RCC 7860 (cell line): ENCODE data around the gene CXCL12.

Experiments used
- DNase-seq: peaks from one replicate; pipeline ENCODE4 v3.0.0-alpha.2; 2015; ENCODE audit warnings: low spot score
- FAIRE-seq: peaks from 2 replicates; lab custom pipeline; 2012; peaks lifted over from hg19 to GRCh38; lab: Jason Lieb, UNC

CXCL12 gene

GRCh38 chr10:44366941-44367630 is 17.8 kb downstream of the CXCL12 start:
- FAIRE-seq (no peak), DNase-seq (no peak)

DNA sequence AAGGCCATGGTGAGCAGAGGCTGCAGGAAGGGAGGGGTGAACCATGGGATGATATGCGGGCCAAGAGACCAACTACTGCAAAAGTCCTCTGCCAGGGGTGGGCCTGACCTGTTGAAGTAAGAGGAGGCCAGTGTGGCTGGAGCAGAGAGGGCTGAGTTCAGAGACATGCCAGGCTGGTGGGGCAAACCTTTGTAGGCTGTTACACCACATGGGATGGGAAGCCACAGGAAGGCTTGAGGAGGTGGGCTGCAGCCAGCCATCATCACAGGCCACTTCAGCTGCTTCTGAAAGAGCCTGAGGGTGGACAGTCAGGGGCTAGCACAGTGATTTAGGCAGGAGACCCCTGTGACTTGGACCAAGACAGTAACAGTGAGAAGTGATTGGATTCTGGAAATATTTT is 20.3 kb downstream of the CXCL12 start:
- no peak for DNase-seq
- FAIRE-seq, result no peak

DNA sequence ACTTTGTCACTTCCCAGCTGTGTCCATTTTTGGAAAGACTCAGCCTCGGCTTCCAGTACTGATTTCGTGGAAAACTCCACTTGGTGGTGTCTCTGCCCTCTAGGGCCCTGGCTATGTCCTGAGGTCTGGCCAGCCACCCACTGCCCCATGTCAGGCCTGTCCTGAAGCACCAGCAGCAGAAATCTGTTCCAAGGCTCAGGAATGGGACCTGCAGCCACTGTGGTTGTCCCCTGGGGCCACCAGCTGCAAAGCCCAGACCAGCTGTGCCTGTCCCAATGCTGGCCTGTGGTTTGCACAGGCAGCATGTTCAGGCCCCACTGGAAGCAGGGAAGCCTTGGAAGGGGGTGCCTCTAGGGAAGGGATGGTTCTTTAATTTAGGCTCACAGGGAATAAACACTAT is 21.2 kb downstream of the CXCL12 start:
- FAIRE-seq (no peak), DNase-seq (no peak)

- DNase-seq (no peak), FAIRE-seq (no peak)
These were observed 21.8 kb downstream of the CXCL12 start for GRCh38 chr10:44362866-44363711.

- DNase-seq (no peak), FAIRE-seq (no peak)
These were observed 23.8 kb downstream of the CXCL12 start for GRCh38 chr10:44361109-44361508.

DNA sequence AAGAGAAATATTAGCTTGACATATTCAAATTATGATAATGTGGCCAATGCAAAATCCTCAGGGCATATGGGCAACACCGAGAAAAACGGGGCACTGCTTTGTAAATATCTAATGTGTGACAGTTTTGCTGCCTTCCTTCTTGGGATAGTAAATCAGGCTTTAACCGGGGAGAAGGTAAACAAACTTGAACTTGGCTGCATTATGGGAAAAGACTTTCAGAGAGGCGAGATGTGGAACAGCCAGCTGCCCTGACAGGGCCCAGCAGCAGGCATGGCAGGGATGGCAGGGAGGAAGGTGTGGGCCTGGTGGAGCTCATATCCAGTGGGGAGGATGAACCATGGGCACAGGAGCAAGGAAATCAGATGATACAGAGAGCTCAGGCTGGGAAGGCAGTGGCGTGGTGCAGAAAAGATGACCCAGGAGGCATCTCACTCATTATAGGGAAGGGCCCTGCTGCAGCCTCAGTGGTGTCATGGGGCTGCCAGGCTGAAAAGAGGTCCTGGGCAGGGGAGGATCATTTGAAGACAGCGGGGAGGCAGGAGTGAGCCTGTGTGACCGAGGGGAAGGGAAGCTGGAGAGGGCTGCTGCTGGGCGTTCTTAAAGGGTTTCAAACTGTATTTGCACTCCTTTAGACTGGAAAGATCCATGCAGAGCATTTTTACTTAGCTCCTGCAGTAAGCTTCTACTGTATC is 26.7 kb downstream of the CXCL12 start:
- FAIRE-seq, result no peak
- DNase-seq, result no peak

GRCh38 chr10:44357023-44357540 is 27.8 kb downstream of the CXCL12 start:
- DNase-seq (no peak), FAIRE-seq (no peak)

GRCh38 chr10:44356139-44357022 is 28.5 kb downstream of the CXCL12 start:
- DNase-seq (no peak), FAIRE-seq (no peak)

GRCh38 chr10:44355630-44356029 is 29.3 kb downstream of the CXCL12 start:
- DNase-seq (no peak), FAIRE-seq (no peak)

DNA sequence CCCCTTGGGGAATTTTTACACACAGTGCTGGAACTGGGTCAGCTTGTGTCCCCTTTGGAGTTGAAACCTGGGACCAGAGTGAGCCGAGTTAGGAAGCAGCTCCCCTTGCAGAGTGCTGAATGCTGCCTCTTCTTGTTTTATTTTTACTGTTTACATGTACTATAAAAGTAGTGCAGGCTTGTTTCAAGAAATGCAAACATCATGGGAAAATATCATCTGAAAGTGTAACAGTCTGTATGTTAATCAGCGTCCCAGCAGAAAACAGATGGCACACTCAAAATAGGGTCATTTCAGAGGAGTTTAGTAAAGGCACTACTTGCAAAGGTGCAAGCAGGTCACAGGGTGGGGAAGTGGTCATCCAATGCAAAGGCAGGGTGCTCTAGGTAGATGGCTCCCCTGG is 30.1 kb downstream of the CXCL12 start:
- no peak for FAIRE-seq
- DNase-seq, result no peak

DNA sequence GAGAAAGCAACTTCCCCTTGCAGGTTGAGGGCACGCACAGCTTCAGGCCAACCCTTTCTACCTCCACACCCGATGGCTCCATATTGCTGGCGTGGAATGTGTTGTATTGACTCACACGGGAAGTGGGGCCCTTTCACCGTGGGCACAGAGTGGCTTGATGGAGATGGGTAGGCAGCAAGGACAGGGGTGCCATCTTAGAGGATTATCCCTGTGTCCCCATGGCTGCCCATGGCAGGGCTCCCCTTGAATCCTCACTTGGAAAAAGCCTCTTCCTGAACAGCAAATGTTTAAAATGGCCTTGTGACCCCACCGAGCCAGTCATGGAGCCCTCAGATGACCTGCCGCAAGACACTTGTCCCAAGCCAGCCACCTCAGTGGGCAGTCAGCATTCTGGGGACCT is 31.2 kb downstream of the CXCL12 start:
- FAIRE-seq, result no peak
- DNase-seq, result no peak

GRCh38 chr10:44353128-44353390 is 31.8 kb downstream of the CXCL12 start:
- no peak for DNase-seq
- no peak for FAIRE-seq

DNA sequence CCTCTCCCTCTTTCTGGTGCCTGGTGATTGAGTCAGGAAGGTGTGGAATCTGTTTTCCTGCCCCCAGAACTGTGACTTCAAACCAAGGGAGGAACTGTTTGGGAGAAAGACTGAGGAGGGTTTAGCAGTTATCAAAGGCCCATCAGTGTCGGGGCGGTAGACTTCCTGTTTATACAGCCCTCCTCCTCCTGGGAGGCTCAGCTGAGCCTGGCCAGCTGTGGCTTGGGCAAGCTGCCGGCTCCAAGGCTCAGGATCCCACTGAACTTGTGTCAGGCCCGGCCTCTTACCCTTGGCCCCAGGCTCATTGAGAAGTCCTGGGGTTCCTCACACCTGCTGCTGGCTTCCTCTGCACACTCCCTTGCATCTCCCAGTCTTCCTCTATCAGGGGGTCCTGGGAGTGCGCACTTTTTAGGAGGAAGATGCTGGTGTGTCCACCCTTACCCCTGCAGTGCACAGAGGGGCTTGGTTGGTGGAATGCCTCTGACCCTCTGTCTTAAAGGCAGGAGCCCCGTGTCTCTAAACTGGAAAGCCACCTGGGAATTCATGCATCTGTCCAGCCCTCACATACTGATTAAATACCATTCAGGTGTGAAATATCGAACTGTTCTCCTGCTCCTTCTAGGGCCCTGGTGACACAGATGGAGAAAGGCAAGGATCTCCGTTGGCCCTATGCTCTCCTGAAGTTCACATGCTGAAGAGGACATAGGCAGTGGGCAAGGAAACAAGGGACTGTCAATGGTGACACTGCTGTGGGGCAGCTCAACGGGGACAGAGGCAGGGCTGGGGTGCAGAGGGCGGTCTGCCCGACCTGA is 32.4 kb downstream of the CXCL12 start:
- FAIRE-seq, result no peak
- DNase-seq, result no peak

GRCh38 chr10:44348496-44348895 is 36.4 kb downstream of the CXCL12 start:
- DNase-seq (no peak), FAIRE-seq (no peak)

DNA sequence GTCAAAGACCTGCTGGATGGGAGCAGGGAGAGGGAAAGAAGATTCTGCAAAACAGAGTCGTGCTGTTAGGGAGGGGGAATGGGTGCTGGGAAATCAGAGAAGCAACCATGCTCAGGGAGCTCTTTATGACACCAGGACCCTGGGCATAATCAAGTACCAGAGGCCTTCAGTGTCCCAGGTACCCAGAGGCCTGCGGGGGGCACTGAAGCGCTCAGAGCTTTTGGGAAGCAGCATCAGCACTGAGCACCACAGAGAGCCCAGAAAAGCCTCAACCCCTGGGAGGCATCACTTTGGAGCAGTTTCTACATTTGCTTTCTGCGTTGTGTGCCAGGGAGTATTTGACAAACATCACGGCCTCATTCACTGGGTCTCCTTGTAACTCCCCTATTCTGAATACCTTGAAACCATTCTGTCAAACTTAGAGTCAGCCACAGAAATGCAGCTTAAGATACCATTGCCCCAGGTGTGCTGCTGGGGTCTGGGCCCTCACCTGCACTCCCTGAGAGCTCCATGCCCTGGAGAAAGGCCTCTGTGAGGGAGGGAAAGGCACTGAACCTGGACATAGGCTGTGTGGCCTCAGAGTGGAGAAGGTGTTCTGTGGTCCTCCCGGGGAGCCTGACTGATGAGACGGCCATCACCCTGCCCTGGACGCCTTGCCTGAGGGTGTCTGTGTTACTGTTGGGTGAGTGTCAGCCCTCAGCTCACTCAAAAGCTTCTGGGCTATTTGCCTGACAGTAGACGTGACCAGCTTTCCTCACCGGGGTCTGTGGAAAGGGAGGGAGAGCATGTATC is 37.1 kb downstream of the CXCL12 start:
- FAIRE-seq (no peak), DNase-seq (no peak)

DNA sequence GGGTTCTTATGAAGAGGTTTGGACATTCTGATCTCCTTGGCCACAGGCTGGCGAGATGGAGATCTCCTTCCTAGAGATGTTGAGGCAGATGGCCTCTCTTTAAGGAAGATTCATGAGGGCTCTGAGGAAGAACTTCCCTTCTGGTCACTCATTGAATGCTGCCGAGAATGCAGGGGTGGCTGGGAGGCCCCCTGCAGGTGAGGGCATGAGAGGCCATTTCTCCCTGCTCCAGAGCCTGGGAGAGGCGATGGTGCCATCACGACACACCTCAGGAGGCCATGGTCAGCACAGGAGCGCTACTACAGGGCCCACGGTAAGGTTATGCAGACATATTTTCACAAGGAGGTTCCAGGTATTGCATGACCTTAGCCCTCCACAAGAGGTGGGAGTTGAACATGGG is 40.2 kb downstream of the CXCL12 start:
- FAIRE-seq (no peak), DNase-seq (no peak)

- DNase-seq (no peak), FAIRE-seq (no peak)
These were observed 41.1 kb downstream of the CXCL12 start for GRCh38 chr10:44343843-44344242.

- no peak for DNase-seq
- no peak for FAIRE-seq
These were observed 43.0 kb downstream of the CXCL12 start for GRCh38 chr10:44341886-44342285.

- FAIRE-seq (no peak), DNase-seq (no peak)
These were observed 44.3 kb downstream of the CXCL12 start for GRCh38 chr10:44340557-44340956.
